Activated CD4-positive, alpha-beta T cell treated with anti-CD3 and anti-CD28 coated beads for 48 hours (primary cell): ENCODE results near the gene FIS1.
"Not testable (repeated sequence)": the region's sequence is repeated elsewhere in the genome, so short reads cannot be mapped to it uniquely, and the experiment has no call there.

Experiments used
- DNase-seq: peaks from one replicate; pipeline ENCODE4 v3.0.0-alpha.2; 2020

The FIS1 gene

GRCh38 chr7:101244375-101245146 is at the start of gene FIS1:
Gene FIS1 (minus strand): TSS chr7:101245081. CDS start chr7:101245004, 77 bp downstream.
- peak; percentile 96 for DNase-seq

DNA sequence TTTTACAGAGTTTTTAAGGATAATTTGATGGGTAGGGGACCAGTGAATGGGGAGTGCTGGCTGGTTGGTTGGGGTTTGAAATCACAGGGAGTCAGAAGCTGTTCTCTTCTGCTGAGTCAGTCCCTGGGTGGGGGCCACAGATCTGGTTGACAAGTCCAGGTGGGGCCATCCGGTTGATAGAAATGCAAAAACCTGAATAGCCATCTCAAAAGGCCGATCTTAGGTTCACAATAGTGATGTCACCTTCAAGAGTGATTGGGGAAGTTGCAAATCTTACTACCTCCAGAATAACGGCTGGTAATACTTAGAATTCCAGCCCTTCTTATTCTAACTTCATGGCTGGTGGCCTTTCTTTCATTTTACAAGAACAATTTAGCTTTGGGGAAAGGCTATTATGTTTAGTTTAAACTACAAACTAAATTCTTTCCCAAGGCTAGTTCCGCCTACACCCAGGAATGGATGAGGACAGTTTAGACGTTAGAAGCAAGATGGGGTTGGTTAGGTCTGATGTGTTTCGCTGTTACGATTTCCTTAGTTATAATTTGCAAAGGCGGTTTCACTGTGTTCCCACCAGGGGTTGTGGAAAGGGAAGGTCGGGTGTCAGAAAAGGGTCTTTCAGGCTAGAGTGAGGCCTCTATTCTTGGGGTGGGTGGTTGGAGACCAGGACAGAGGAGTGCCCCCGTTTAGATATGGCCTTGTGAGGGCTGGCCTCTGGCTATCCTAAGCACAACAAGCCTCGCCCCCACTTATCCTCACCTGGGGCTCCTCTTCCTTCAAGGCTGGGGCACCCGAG is 49.4 kb upstream of the FIS1 start:
- DNase-seq = no peak

GRCh38 chr7:101293069-101294021 is 48.5 kb upstream of the FIS1 start:
- DNase-seq = not testable (repeated sequence)

DNA sequence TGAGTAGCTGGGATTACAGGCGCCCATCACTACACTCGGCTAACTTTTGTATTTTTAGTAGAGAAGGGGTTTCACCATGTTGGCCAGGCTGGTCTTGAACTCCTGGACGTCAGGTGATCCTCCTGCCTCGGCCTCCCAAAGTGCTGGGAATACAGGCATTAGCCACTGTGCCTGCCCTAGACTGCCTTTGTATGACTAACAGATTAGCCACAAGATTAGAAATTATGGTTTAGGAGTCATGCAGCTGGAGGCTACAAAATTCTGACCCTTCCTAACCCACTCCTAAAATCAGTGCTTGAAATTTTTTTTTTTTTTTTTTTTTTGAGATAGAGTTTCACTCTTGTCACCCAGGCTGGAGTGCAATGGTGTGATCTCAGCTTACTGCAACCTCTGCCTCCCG is 47.7 kb upstream of the FIS1 start:
- DNase-seq = not testable (repeated sequence)

GRCh38 chr7:101290186-101291037 is 45.5 kb upstream of the FIS1 start:
- peak; percentile 73 for DNase-seq

- not testable (repeated sequence) for DNase-seq
These were observed 44.8 kb upstream of the FIS1 start for GRCh38 chr7:101289687-101290086.

DNA sequence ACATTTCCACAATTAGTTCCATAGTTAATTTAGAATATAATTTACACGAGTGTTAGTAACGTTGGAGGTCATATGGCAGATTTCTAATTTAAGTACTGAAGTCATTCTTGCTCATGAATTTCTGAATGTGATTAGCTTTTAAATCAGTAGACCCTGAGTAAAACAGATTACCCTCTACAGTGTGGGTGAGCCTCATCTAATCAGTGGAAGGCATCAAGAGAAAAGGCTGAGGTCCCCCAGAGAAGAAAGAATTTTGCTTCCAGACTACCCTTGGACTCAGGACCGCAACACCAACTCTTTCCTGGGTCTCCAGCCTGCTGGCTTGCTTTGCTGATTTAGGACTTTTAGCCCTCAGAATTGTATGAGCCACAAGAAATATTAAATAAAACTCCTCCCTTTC is 43.6 kb upstream of the FIS1 start:
- DNase-seq = no peak

DNA sequence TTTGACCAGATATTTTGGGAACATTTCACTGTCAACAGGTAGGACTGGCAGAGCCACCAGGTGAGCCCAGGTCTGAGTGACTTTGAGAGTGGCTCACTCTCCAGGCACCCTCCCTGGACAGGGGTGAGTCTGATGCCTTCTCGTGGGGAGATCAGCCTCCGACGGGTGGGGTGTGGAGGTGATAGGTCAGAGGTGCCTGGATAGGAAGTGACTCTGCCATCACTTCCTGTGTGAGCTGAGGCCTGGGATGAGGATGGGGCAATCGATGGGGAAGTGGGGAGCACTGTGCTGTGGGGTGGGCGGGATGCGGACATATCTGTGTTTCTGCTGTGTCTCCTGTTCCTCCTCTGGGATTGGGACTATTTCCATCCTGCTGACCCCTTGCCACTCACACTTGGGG is 42.2 kb upstream of the FIS1 start:
- DNase-seq = no peak

GRCh38 chr7:101285880-101286279 is 41.0 kb upstream of the FIS1 start:
- not testable (repeated sequence) for DNase-seq

- DNase-seq = no peak
These were observed 40.3 kb upstream of the FIS1 start for GRCh38 chr7:101285171-101285570.

- DNase-seq = not testable (repeated sequence)
These were observed 36.0 kb upstream of the FIS1 start for GRCh38 chr7:101280912-101281311.

- DNase-seq = no peak
These were observed 33.8 kb upstream of the FIS1 start for GRCh38 chr7:101278461-101279292.

GRCh38 chr7:101277155-101277554 is 32.3 kb upstream of the FIS1 start:
- DNase-seq = no peak

GRCh38 chr7:101273206-101273605 is 28.3 kb upstream of the FIS1 start:
- DNase-seq = no peak

GRCh38 chr7:101271021-101271420 is 26.1 kb upstream of the FIS1 start:
- DNase-seq = no peak

DNA sequence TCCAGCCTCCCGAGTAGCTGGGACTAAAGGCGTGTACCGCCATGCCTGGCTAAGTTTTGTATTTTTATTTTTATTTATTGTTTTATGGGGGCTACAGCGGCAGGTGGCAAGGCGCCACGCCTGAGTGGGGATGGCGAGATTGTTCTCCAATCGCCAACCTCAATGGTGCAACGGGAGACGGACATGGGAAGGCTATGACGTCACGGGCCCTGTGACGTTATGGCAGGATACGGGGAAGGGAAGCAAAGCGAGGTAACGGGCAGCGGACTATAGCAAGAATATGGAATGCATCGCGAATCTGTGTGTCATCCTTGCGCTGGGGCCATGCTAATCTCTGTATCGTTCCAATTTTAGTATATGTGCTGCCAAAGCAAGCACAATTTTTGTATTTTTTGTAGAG is 24.8 kb upstream of the FIS1 start:
- no peak for DNase-seq

GRCh38 chr7:101265622-101266516 is 21.0 kb upstream of the FIS1 start:
- DNase-seq = no peak

DNA sequence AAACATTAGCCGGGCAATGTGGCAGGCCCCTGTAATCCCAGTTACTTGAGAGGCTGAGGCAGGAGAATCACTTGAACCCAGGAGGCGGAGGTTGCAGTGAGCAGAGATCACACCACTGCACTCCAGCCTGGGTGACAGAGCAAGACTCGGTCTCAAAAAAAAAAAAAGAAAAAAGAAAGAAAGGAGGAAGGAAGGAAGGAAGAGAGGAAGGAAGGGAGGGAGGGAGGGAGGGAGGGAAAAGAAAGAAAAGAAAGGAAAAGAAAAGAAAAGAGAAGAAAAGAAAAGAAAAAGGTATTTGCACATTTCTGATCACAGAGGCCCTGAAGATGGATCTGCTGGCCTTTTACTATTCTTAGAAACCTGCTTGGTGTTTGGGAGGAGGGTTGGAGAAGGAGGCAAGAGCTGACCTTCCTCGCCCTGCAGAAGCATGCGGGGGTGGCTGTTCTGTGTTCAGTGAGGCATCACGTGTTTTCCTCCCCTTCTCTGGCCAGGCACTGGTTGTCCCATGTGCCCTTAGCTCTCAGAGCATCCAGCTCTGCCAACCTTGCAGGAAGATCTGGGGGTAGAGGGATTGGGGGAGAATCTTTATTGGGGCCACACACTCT is 19.3 kb upstream of the FIS1 start:
- not testable (repeated sequence) for DNase-seq

GRCh38 chr7:101258243-101258731 is 13.4 kb upstream of the FIS1 start:
- no peak for DNase-seq
